Fibroblast of lung (primary cell): ENCODE data around the gene MTA2.

ENCODE experiments used
- EZH2 ChIP-seq: IDR thresholded peaks from 2 replicates; pipeline ENCODE4 v1.5.1; 2012; ENCODE audit warnings: low read length, control low read depth, mild to moderate bottlenecking; ENCODE audit errors: missing control alignments
- TF ChIP-seq, protein P1 (sequence below), 2 donors: IDR thresholded peaks in 1 of 2; conservative IDR thresholded peaks in 1 of 2; 1 replicate in 1 of 2; 2 replicates in 1 of 2; pipeline ENCODE4 v1.5.1; 2011 to 2012; ENCODE audit warnings: low read length in 2 of 2, control low read depth in 1 of 2, inconsistent platforms in 1 of 2, low read depth in 1 of 2, mild to moderate bottlenecking in 1 of 2

DNA sequence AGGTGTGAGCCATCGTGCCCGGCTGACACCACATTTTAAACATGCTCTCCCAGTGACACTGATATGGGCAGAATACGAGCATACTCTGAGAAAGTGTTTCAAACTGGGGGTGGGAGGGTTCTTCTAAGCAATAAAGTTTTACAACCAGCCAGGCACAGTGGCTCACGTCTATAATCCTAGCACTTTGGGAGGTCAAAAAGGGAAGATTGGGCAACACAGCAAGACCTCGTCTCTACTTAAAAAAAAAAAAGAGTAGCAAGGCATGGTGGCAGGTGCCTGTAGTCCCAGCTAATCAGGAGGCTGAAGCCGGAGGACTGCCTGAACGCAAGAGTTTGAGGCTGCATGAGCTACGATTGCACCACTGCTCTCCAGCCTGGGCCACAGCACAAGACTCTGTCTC, 42.6 kb upstream of the MTA2 start:
- TF ChIP-seq, protein P1, sequence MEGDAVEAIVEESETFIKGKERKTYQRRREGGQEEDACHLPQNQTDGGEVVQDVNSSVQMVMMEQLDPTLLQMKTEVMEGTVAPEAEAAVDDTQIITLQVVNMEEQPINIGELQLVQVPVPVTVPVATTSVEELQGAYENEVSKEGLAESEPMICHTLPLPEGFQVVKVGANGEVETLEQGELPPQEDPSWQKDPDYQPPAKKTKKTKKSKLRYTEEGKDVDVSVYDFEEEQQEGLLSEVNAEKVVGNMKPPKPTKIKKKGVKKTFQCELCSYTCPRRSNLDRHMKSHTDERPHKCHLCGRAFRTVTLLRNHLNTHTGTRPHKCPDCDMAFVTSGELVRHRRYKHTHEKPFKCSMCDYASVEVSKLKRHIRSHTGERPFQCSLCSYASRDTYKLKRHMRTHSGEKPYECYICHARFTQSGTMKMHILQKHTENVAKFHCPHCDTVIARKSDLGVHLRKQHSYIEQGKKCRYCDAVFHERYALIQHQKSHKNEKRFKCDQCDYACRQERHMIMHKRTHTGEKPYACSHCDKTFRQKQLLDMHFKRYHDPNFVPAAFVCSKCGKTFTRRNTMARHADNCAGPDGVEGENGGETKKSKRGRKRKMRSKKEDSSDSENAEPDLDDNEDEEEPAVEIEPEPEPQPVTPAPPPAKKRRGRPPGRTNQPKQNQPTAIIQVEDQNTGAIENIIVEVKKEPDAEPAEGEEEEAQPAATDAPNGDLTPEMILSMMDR (conservative IDR thresholded peaks at IDR 0.05 in 1 of 2, IDR thresholded peaks at IDR 0.05 in 1 of 2; ENCODE audit: low read depth in 1 of 2, low read length in 2 of 2): no peak
- no peak for TF ChIP-seq EZH2
